Aorta (tissue), 5 donors: ENCODE results near the gene PAPPA. TPM values are rescaled to one million over a fixed set of nuclear protein-coding genes. Genes with fewer than 3 reads are reported as not detected.

Experiments
- ATAC-seq: fragments of 200-7000 bp; cut with Tn5 transposase; one replicate; pipeline ENCODE4 v1.9.1; 2022; ENCODE audit warnings: moderate library complexity; ENCODE audit not compliant: low FRiP score
- DNase-seq, 2 donors: peaks; one replicate each; pipeline ENCODE4 v3.0.0-alpha.2; 2020
- H3K27ac ChIP-seq, 2 donors: one replicate each; pipeline ENCODE4 v1.5.1; 2013; ENCODE audit warnings: low read length in 2 of 2, mild to moderate bottlenecking in 2 of 2, moderate library complexity in 2 of 2, control low read depth in 1 of 2, inconsistent platforms in 1 of 2, low read depth in 1 of 2
- H3K27me3 ChIP-seq, 2 donors: one replicate each; pipeline ENCODE4 v1.6.1; 2013; ENCODE audit warnings: control low read depth in 1 of 2, low read length in 1 of 2, mild to moderate bottlenecking in 1 of 2, moderate library complexity in 1 of 2; ENCODE audit not compliant: insufficient read depth in 2 of 2, control insufficient read depth in 1 of 2
- H3K36me3 ChIP-seq, 2 donors: one replicate each; pipeline ENCODE4 v1.6.1; 2013; ENCODE audit warnings: control low read depth in 1 of 2, low read length in 1 of 2, mild to moderate bottlenecking in 1 of 2; ENCODE audit not compliant: insufficient read depth in 2 of 2, control insufficient read depth in 1 of 2
- H3K4me1 ChIP-seq, 2 donors: one replicate each; pipeline ENCODE4 v1.6.1; 2013; ENCODE audit warnings: low read length in 2 of 2, control low read depth in 1 of 2, mild to moderate bottlenecking in 1 of 2, moderate library complexity in 1 of 2; ENCODE audit not compliant: insufficient read depth in 2 of 2, control insufficient read depth in 1 of 2
- H3K4me3 ChIP-seq, 2 donors: one replicate each; pipeline ENCODE4 v1.5.1; 2013; ENCODE audit warnings: low read length in 2 of 2, control low read depth in 1 of 2, mild to moderate bottlenecking in 1 of 2
- H3K9me3 ChIP-seq: one replicate; pipeline ENCODE4 v1.6.1; 2013; ENCODE audit warnings: mild to moderate bottlenecking, low read length; ENCODE audit not compliant: control insufficient read depth
- WGBS, 2 donors: extraction: QIAGEN DNeasy Blood & Tissue Kit; methylation state at CpG; one replicate each; pipeline ENCODE4 v1.1.7; 2013; 5-methylcytosine and 5-hydroxymethylcytosine counted together
- intact Hi-C, 2 donors: fragments of 100-400 bp; cut with DNase I; formaldehyde crosslinking; loops; one replicate each; pipeline versions ENCODE4 v1.14.2 to v1.15.0; 2022
- polyA plus RNA-seq, 2 donors: library from polyadenylated mRNA; stranded (reverse); fragments of 200-250 nt; gene quantifications; one replicate each; pipeline ENCODE4 v1.2.3, GENCODE V29; 2013
- total RNA-seq, 2 donors: library from RNA; stranded (reverse); fragmentation: NEBNext Ultra II Directional; extraction: Animal tissue kit (Norgen Biotek cat#: 25700); gene quantifications; one replicate each; pipeline ENCODE4 v1.2.1, GENCODE V29; 2021
- donor health status: healthy with polysubstance abuse.
- donor health status: Bipolar disorder and iron deficiency.
- donor health status: DM: no; HTN: no; CAD: no.
- donor health status: DM: no; HTN: no; CAD: no.
- donor health status: DM: yes; HTN: yes; CAD: no.

Gene PAPPA
- total and polyA plus RNA-seq, 4 donors = 0.50 to 16.6 (median 7.3) TPM

DNA sequence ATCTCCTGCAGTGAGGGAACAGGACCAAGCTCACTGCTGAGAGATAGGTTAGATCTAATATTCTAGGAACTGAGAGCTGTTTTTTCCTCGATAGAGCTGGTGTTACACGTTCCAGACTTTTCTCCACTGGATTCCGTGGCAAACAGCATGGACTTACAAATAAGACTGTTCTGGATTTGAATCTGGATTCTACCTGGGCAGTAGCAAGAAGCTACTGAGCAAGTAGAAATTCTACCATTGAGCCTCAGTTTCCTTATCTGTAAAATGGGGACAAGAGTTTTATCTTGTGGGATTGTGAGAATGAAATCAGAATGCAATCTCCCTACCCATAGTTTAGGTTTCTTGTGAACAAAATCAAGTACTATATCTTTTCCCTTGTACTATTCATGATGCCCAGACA, 294.8 kb downstream of the PAPPA start:
- intact Hi-C loops = no loop called here
- H3K4me3 ChIP-seq = no peak overlapping the region

GRCh38 chr9:116449949-116450348, 296.4 kb downstream of the PAPPA start:
- H3K27ac ChIP-seq = no peak overlapping the region
- no peaks in the 10 kb centered on the region for H3K9me3 ChIP-seq
- H3K4me3 ChIP-seq = no peak overlapping the region
- no peaks in the 10 kb centered on the region for H3K36me3 ChIP-seq
- no peaks in the 10 kb centered on the region for H3K27me3 ChIP-seq
- intact Hi-C loops = no loop called here
- H3K4me1 ChIP-seq = no peaks in the 10 kb centered on the region
- ATAC-seq (no peak), DNase-seq (no peak)
- WGBS, 2 donors = 88 to 89% methylated on average over 3 of the region's 3 CpGs

More for the DNA sequence above, 294.8 kb downstream of the PAPPA start:
- H3K4me1 ChIP-seq = no peaks in the 10 kb centered on the region
- 63 to 82% methylated on average over 3 of the region's 3 CpGs for WGBS, 2 donors
- no peak for ATAC-seq
- H3K36me3 ChIP-seq = no peaks in the 10 kb centered on the region
- H3K27me3 ChIP-seq = no peaks in the 10 kb centered on the region
- no peak for DNase-seq
- no peak overlapping the region for H3K27ac ChIP-seq
- no peaks in the 10 kb centered on the region for H3K9me3 ChIP-seq

DNA sequence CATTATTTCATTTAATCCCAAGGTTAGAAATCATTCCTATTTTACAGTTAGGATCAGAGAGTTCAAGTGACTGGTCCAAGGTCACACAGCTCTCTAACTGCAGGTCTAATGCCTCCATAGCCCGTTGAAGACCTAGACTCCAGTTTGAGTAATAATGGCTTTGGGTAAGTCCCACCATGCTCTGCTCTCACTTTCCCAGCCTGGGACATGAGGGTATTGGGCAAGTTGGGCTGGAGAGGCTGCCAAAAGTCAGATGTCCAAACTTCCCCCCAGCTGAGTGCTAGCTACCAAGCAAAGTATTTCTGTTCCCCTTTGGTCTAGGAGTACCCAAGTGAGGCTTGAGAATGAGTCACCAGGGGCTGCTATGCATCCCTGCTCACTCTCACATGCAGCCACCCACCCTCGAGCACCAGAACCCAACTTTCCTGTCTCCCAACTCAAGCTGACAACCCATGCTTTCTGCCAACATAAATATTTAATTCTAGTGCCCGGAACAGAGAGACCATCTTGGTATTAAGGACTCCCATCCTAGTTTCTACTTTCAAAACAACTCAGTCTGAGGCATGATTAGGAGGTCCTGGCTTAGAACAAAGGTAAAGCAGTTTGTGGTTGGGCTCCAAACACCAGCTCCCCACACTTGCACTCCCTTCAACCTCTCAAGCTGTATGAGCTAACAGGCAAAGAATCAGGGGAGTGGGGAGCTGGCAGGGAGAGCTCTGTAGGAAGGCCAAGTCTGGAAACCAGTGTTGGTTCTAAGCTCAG, 297.0 kb downstream of the PAPPA start:
- Histone ChIP-seq H3K4me1 (no peaks in the 10 kb centered on the region), H3K4me3 (no peak overlapping the region), H3K27me3 (no peaks in the 10 kb centered on the region), H3K9me3 (no peaks in the 10 kb centered on the region), H3K36me3 (no peaks in the 10 kb centered on the region), H3K27ac (peak overlapping the region in 1 of 2 donors; percentile 32)
- DNase-seq (peak in 1 of 2 donors; percentile 51), ATAC-seq (no peak)
- WGBS, 2 donors = 21 to 24% methylated on average over 3 of the region's 3 CpGs
- intact Hi-C loops = no loop called here

GRCh38 chr9:116451500-116452115, 298.0 kb downstream of the PAPPA start:
- Histone ChIP-seq H3K36me3 (no peaks in the 10 kb centered on the region), H3K27ac (no peak overlapping the region), H3K4me1 (no peaks in the 10 kb centered on the region), H3K27me3 (no peaks in the 10 kb centered on the region), H3K9me3 (no peaks in the 10 kb centered on the region), H3K4me3 (no peak overlapping the region)
- ATAC-seq (no peak), DNase-seq (no peak)
- WGBS, 2 donors = 95 to 97% methylated on average over 2 of the region's 2 CpGs
- intact Hi-C loops = no loop called here
